DND-41 (cell line): ENCODE measurements around the gene PRR13.
"Not testable (repeated sequence)": the region's sequence is repeated elsewhere in the genome, so short reads cannot be mapped to it uniquely, and the experiment has no call there.

ENCODE experiments used
- ATAC-seq: fragments of 200-7000 bp; cut with Tn5 transposase; 3 replicates; pipeline ENCODE4 v1.9.1; 2021; ENCODE audit warnings: low read depth; ENCODE audit not compliant: insufficient read depth
- DNase-seq: peaks from one replicate; pipeline ENCODE4 v3.0.0-alpha.2; 2020
- H2AFZ ChIP-seq: 2 replicates; pipeline ENCODE4 v1.6.0; 2012; ENCODE audit warnings: low read depth, low read length
- H3K27ac ChIP-seq: 2 replicates; pipeline ENCODE4 v1.5.1; 2012; ENCODE audit warnings: low read length, inconsistent platforms
- H3K27me3 ChIP-seq: fragments of 200-600 bp; sonication (generic); 2 replicates; pipeline ENCODE4 v1.6.0; 2012; ENCODE audit warnings: low read length, mild to moderate bottlenecking, inconsistent platforms; ENCODE audit not compliant: insufficient read depth, poor library complexity
- H3K36me3 ChIP-seq: 2 replicates; pipeline ENCODE4 v1.5.1; 2012; ENCODE audit warnings: low read length, inconsistent platforms; ENCODE audit not compliant: insufficient read depth
- H3K4me1 ChIP-seq: 2 replicates; pipeline ENCODE4 v1.5.1; 2012; ENCODE audit warnings: mild to moderate bottlenecking, low read length; ENCODE audit not compliant: insufficient read depth
- H3K4me2 ChIP-seq: 2 replicates; pipeline ENCODE4 v1.6.0; 2012; ENCODE audit warnings: mild to moderate bottlenecking, moderate library complexity, low read length, inconsistent platforms; ENCODE audit not compliant: insufficient read depth
- H3K4me3 ChIP-seq, 2 experiments: fragments of 200-600 bp in 1 of 2; shearing (Covaris generic) in 1 of 2; 2 replicates each; pipeline ENCODE4 v1.5.1; 2012 to 2016; ENCODE audit warnings: inconsistent platforms in 2 of 2, low read length in 2 of 2, mild to moderate bottlenecking in 2 of 2, low read depth in 1 of 2, moderate library complexity in 1 of 2
- H3K79me2 ChIP-seq: 2 replicates; pipeline ENCODE4 v1.6.0; 2012; ENCODE audit warnings: low read length, inconsistent platforms; ENCODE audit not compliant: insufficient read depth
- H3K9ac ChIP-seq: 2 replicates; pipeline ENCODE4 v1.6.0; 2012; ENCODE audit warnings: low read depth, mild to moderate bottlenecking, inconsistent platforms, low read length, moderate library complexity
- H3K9me3 ChIP-seq: 2 replicates; pipeline ENCODE4 v1.5.1; 2012; ENCODE audit warnings: low read length, moderate library complexity, mild to moderate bottlenecking, inconsistent platforms; ENCODE audit not compliant: insufficient read depth, severe bottlenecking
- H4K20me1 ChIP-seq: 2 replicates; pipeline ENCODE4 v1.6.0; 2012; ENCODE audit warnings: low read length; ENCODE audit not compliant: insufficient read depth
- CTCF ChIP-seq: IDR thresholded peaks from 2 replicates; pipeline ENCODE4 v1.5.1; 2012; ENCODE audit warnings: borderline replicate concordance, low read length, moderate library complexity, mild to moderate bottlenecking; ENCODE audit not compliant: poor library complexity, severe bottlenecking; ENCODE audit errors: extremely low read depth
- EZH2 ChIP-seq: IDR thresholded peaks from 3 replicates; pipeline ENCODE4 v1.6.1; 2012; ENCODE audit warnings: borderline replicate concordance, low read depth, mild to moderate bottlenecking, moderate library complexity, low read length, inconsistent platforms; ENCODE audit not compliant: severe bottlenecking

PRR13 gene

GRCh38 chr12:53410951-53411350 is 30.6 kb upstream of the PRR13 start:
- ATAC-seq (no peak), DNase-seq (no peak)
- Histone ChIP-seq H3K4me2 (no peak overlapping the region), H3K4me1 (no peaks in the 10 kb centered on the region), H3K79me2 (peaks cover 6% of the 10 kb centered on the region; the same call in 1 of the 2 replicates), H3K27me3 (no peaks in the 10 kb centered on the region), H3K27ac (no peak overlapping the region), H2AFZ (no peak overlapping the region), H4K20me1 (peaks cover 10% of the 10 kb centered on the region), H3K9ac (no peak overlapping the region), H3K9me3 (no peaks in the 10 kb centered on the region), H3K4me3 (no peak overlapping the region), H3K36me3 (peaks cover 59% of the 10 kb centered on the region)
- TF ChIP-seq EZH2 (no peak), CTCF (no peak)

DNA sequence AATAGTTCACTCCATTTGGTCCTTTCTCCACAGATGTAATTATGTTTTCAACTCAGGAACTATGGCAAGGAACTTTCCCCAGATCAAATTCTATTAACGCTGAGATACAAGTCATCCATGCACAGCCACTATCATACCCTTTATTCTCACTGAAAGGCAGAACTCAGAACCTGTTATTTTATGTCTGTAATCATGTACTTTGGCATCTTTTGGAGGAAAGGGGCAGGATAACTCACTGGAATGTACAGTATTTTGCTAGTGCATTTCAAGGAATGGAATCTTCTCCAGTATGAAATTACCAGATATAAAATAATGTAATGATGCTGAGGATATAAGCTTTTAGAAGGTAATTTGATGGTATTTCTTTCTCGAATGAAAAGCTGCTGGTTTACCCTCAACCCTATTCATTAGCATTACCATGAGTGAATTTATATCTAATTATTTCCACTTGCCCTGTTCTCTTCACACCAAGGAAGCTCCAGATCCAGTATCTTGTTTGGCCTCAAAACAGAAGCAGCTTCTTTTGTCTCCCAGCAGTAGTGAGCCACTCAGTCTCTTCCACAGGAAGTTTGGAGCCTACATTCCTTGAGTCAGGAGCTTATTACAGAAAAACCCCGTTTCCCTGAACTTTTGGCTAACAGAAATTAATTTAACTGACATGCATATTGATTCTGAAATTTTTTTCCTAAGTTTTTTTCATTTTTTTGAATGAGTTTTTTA is 27.9 kb upstream of the PRR13 start:
- Histone ChIP-seq H3K27me3 (no peaks in the 10 kb centered on the region), H2AFZ (no peak overlapping the region), H3K4me2 (no peak overlapping the region), H3K79me2 (no peaks in the 10 kb centered on the region), H3K4me1 (no peaks in the 10 kb centered on the region), H4K20me1 (peaks cover 5% of the 10 kb centered on the region), H3K36me3 (peaks cover 42% of the 10 kb centered on the region), H3K9ac (no peak overlapping the region), H3K4me3 (no peak overlapping the region), H3K27ac (no peak overlapping the region), H3K9me3 (no peaks in the 10 kb centered on the region)
- ATAC-seq = no peak
- no peak for DNase-seq
- TF ChIP-seq EZH2 (no peak), CTCF (no peak)

DNA sequence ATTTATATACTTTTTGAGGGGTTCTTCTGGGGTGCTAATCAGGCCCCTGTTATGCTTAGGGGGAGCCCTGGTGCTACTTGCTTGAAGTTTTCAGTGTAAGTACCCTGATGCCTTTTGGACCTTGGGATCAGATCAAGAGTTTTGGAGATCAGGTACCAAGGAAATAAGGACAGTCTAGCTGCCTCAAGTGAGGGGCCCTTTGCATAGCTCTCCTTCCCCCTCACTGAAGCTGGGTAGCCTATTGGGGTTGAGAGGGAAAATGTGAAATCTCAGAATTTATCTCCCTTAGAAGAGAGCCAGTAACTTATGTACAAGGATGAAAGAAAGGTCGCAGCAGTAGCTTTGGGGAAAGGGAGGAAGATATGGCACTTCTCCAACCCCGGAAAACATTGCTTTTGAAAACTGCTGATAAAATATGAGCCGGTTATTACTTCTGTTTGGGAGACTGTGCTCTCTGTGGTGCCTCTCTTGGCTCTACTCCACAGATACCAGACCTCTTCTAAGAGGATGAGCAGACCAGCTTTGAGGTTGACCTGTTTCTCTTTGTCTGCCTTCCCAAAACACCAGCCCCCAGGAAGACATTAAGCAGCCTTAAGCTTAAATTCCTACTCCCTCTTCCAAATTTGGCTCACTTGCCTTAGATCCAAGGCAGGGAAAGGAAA is 26.6 kb upstream of the PRR13 start:
- TF ChIP-seq CTCF = no peak
- no peak for TF ChIP-seq EZH2
- Histone ChIP-seq H2AFZ (no peak overlapping the region), H3K9me3 (no peaks in the 10 kb centered on the region), H3K4me3 (no peak overlapping the region), H3K79me2 (no peaks in the 10 kb centered on the region), H3K36me3 (peaks cover 33% of the 10 kb centered on the region), H3K4me1 (no peaks in the 10 kb centered on the region), H3K4me2 (no peak overlapping the region), H3K9ac (no peak overlapping the region), H3K27me3 (no peaks in the 10 kb centered on the region), H4K20me1 (peaks cover 5% of the 10 kb centered on the region), H3K27ac (no peak overlapping the region)
- DNase-seq = no peak
- ATAC-seq = no peak

GRCh38 chr12:53415752-53416389 is 25.7 kb upstream of the PRR13 start:
- not testable (repeated sequence) for H3K27ac ChIP-seq, H3K4me2 ChIP-seq, H3K9me3 ChIP-seq, H4K20me1 ChIP-seq, ATAC-seq, H3K27me3 ChIP-seq, H3K9ac ChIP-seq, H3K4me1 ChIP-seq, DNase-seq, H3K4me3 ChIP-seq, H2AFZ ChIP-seq, H3K79me2 ChIP-seq
- peaks cover 29% of the 10 kb centered on the region for H3K36me3 ChIP-seq

- not testable (repeated sequence) for H4K20me1 ChIP-seq, H3K27ac ChIP-seq, ATAC-seq, H3K9ac ChIP-seq, H3K79me2 ChIP-seq, H3K4me2 ChIP-seq, H3K9me3 ChIP-seq, H3K4me3 ChIP-seq, H3K4me1 ChIP-seq, DNase-seq, H2AFZ ChIP-seq, H3K27me3 ChIP-seq
- H3K36me3 ChIP-seq = peaks cover 15% of the 10 kb centered on the region; the same call in 1 of the 2 replicates
These were observed 24.2 kb upstream of the PRR13 start for GRCh38 chr12:53417291-53417816.
